ENCODE measurements around the gene SLC43A3. TPM values are rescaled to one million over a fixed set of nuclear protein-coding genes. Genes with fewer than 3 reads are reported as not detected.

The SLC43A3 gene
- total and polyA plus RNA-seq, 9 of the 15 experiments (the other 6 are each of a cell fraction or from before 2014, with no cell fraction given): 63.7 to 281 (median 139) TPM

DNA sequence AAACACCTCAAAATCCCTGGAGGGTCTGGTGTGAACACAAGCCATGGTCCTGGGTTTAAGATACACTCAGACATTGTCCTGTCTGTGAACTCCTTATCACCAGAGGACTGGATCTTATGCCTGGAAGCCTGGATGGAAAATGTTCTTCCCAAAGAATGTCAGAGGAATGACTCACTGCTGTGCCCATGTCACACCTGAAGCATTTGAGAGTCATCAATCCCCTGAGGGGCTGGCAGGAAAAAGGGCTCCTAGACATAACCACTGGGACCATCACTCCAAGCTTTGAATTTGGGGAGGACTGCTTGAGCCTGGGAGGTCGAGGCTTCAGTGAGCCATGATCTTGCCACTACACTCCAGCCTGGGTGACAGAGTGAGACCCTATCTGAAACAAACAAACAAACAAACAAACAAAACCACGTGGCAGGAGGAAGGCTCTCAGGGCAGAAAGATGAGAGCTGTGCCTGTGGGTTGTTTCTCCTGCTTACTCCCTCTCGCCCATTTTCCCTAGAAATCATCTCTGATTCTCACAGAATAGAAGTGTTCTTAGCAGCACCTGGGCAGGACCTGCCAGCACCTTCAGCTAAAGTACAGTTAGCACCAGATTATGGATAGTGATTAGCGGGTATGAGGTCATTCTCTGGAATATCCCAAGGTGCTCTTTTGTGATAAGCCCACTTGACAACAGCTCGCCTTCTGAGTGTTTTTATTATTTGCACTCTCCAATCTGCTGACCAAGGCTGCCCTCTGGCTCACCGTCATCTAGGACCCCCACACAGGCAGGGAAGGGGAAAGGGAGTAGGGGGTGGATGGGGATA, 24.5 kb downstream of the SLC43A3 start (continued):
- TF ChIP-seq, protein P1, sequence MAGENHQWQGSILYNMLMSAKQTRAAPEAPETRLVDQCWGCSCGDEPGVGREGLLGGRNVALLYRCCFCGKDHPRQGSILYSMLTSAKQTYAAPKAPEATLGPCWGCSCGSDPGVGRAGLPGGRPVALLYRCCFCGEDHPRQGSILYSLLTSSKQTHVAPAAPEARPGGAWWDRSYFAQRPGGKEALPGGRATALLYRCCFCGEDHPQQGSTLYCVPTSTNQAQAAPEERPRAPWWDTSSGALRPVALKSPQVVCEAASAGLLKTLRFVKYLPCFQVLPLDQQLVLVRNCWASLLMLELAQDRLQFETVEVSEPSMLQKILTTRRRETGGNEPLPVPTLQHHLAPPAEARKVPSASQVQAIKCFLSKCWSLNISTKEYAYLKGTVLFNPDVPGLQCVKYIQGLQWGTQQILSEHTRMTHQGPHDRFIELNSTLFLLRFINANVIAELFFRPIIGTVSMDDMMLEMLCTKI (IDR thresholded peaks at IDR 0.05; ENCODE audit: partially characterized antibody): no peak
- peak in 1 of 2 experiments; percentile 32; a peak in 1 of 3 replicates for TF ChIP-seq CBX3 (IDR thresholded peaks at IDR 0.05; ENCODE audit: borderline replicate concordance in 1 of 2, low read length in 2 of 2)
- TF ChIP-seq, protein P2, sequence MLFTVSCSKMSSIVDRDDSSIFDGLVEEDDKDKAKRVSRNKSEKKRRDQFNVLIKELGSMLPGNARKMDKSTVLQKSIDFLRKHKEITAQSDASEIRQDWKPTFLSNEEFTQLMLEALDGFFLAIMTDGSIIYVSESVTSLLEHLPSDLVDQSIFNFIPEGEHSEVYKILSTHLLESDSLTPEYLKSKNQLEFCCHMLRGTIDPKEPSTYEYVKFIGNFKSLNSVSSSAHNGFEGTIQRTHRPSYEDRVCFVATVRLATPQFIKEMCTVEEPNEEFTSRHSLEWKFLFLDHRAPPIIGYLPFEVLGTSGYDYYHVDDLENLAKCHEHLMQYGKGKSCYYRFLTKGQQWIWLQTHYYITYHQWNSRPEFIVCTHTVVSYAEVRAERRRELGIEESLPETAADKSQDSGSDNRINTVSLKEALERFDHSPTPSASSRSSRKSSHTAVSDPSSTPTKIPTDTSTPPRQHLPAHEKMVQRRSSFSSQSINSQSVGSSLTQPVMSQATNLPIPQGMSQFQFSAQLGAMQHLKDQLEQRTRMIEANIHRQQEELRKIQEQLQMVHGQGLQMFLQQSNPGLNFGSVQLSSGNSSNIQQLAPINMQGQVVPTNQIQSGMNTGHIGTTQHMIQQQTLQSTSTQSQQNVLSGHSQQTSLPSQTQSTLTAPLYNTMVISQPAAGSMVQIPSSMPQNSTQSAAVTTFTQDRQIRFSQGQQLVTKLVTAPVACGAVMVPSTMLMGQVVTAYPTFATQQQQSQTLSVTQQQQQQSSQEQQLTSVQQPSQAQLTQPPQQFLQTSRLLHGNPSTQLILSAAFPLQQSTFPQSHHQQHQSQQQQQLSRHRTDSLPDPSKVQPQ (CRISPR knock-in tag; IDR thresholded peaks at IDR 0.05; ENCODE audit: borderline replicate concordance): no peak
- no peak for TF ChIP-seq NFYB (IDR thresholded peaks at IDR 0.05; ENCODE audit: extremely low read depth, insufficient read length)
- TF ChIP-seq, protein P3, sequence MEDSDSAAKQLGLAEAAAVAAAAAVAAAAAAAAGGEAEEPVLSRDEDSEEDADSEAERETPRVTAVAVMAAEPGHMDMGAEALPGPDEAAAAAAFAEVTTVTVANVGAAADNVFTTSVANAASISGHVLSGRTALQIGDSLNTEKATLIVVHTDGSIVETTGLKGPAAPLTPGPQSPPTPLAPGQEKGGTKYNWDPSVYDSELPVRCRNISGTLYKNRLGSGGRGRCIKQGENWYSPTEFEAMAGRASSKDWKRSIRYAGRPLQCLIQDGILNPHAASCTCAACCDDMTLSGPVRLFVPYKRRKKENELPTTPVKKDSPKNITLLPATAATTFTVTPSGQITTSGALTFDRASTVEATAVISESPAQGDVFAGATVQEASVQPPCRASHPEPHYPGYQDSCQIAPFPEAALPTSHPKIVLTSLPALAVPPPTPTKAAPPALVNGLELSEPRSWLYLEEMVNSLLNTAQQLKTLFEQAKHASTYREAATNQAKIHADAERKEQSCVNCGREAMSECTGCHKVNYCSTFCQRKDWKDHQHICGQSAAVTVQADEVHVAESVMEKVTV (CRISPR knock-in tag; IDR thresholded peaks at IDR 0.05): peak; percentile 9; the same call in 1 of the 2 replicates
- TF ChIP-seq CBX8 (IDR thresholded peaks at IDR 0.05; ENCODE audit: borderline replicate concordance, extremely low read depth, low read depth, low read length, poor library complexity, severe bottlenecking): no peak
- TF ChIP-seq ZBTB7A (IDR thresholded peaks at IDR 0.05; ENCODE audit: borderline replicate concordance, control insufficient read depth, low read depth, low read length): peak; percentile 95
- TF ChIP-seq CXXC5 (CRISPR knock-in tag; IDR thresholded peaks at IDR 0.05): peak; percentile 59
- no peak for TF ChIP-seq ZNF717 (CRISPR knock-in tag; IDR thresholded peaks at IDR 0.05)
- peak; percentile 76; the same call in 1 of the 2 replicates for TF ChIP-seq PML (IDR thresholded peaks at IDR 0.05; ENCODE audit: low read length)
- TF ChIP-seq ZNF584 (CRISPR knock-in tag; IDR thresholded peaks at IDR 0.05; ENCODE audit: low read depth): 0 out of 2 replicates have a peak, but pooled peaks have one; percentile 50
- TF ChIP-seq NBN (IDR thresholded peaks at IDR 0.05; ENCODE audit: low read depth): 0 out of 2 replicates have a peak, but pooled peaks have one; percentile 43
- peak; percentile 65 for TF ChIP-seq MEIS2 (IDR thresholded peaks at IDR 0.05; ENCODE audit: partially characterized antibody)
- no peak for TF ChIP-seq ETS2 (tag; IDR thresholded peaks at IDR 0.05; ENCODE audit: borderline replicate concordance, poor library complexity, severe bottlenecking)
- TF ChIP-seq, protein P4, sequence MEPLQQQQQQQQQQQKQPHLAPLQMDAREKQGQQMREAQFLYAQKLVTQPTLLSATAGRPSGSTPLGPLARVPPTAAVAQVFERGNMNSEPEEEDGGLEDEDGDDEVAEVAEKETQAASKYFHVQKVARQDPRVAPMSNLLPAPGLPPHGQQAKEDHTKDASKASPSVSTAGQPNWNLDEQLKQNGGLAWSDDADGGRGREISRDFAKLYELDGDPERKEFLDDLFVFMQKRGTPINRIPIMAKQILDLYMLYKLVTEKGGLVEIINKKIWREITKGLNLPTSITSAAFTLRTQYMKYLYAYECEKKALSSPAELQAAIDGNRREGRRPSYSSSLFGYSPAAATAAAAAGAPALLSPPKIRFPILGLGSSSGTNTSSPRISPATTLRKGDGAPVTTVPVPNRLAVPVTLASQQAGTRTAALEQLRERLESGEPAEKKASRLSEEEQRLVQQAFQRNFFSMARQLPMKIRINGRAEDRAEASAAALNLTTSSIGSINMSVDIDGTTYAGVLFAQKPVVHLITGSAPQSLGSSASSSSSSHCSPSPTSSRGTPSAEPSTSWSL (CRISPR knock-in tag; IDR thresholded peaks at IDR 0.05; ENCODE audit: borderline replicate concordance): no peak

Data from K562 (cell line).